NT2/D1 (cell line): ENCODE measurements around the gene FAM110D.

ENCODE experiments used
- DNase-seq: peaks from one replicate; pipeline ENCODE4 v3.0.0-alpha.2; 2011; ENCODE audit warnings: low read depth, low spot score
- H3K27me3 ChIP-seq: 2 replicates; pipeline ENCODE4 v1.6.0; 2011; ENCODE audit warnings: mild to moderate bottlenecking; ENCODE audit not compliant: insufficient read length, insufficient read depth
- H3K36me3 ChIP-seq: 2 replicates; pipeline ENCODE4 v1.6.1; 2011; ENCODE audit warnings: mild to moderate bottlenecking, low read length, mixed read lengths; ENCODE audit not compliant: insufficient read depth, insufficient read length
- H3K4me1 ChIP-seq: 2 replicates; pipeline ENCODE4 v1.5.1; 2011; ENCODE audit not compliant: insufficient read depth, insufficient read length
- H3K4me3 ChIP-seq: 2 replicates; pipeline ENCODE4 v1.5.1; 2011; ENCODE audit warnings: low read depth; ENCODE audit not compliant: insufficient read length
- H3K9ac ChIP-seq: 2 replicates; pipeline ENCODE4 v1.6.0; 2011; ENCODE audit warnings: low read depth; ENCODE audit not compliant: insufficient read length
- H3K9me3 ChIP-seq: 2 replicates; pipeline ENCODE4 v1.5.1; 2011; ENCODE audit warnings: mild to moderate bottlenecking, low read length; ENCODE audit not compliant: insufficient read depth
- SUZ12 ChIP-seq: IDR thresholded peaks from 2 replicates; pipeline ENCODE4 v1.6.1; 2011; ENCODE audit not compliant: insufficient read length, insufficient read depth; ENCODE audit errors: extremely low read depth
- YY1 ChIP-seq: IDR thresholded peaks from 2 replicates; pipeline ENCODE4 v1.6.1; 2011; ENCODE audit not compliant: insufficient read length, insufficient read depth
- ZNF274 ChIP-seq: IDR thresholded peaks from 2 replicates; pipeline ENCODE4 v1.6.1; 2011; ENCODE audit warnings: mild to moderate bottlenecking, low read depth, low read length

The FAM110D gene

GRCh38 chr1:26154750-26155149 lies 4.1 kb upstream of the FAM110D start:
- DNase-seq = peak; percentile 78
- Histone ChIP-seq H3K4me3 (no peak overlapping the region), H3K9ac (no peak overlapping the region)

DNA sequence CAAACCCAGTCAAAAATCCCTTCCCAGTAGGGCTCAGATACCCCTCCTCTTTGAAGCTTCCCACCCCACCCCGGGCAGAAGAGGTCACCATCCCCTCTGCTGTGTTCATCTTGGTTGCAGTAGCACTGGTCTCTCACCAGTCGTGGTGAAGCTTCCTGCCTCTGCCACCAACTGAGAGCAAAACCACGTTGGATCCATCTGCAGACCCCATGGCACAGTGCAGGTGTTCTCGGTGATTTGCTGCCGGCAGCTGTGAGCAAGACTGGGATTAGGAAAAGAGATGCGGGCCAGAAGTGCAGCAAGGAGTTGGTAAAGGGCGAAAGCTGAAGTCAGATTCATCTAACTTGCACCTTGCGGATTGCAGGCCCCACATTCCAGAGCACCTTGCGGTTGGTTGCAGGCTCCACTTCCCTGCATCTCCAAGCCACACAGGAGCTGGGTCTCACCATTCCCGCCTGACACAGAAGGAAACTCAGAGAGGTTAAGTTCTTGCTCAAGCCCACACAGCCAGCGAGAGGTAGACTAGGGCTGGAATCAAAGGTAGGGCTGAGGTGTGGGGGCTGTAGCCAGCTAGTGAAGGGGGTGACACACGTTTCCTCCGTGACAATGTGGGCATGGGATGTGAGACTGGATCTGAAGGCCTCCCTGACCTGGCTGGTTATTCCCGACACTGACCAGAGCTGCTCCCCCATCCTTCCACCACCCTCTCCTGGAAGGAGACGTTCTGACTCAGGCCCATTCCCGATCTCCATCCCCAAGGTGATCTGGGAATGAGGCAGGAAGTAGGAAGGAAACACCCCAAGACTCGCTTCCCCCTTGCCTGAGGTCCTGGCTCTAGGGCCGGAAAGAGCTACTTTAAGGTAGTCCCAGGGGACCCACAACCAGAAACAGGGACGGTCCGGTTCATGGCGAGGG lies 3.3 kb upstream of the FAM110D start:
- peaks cover 92% of the 10 kb centered on the region for H3K27me3 ChIP-seq

More at GRCh38 chr1:26154750-26155149, 4.1 kb upstream of the FAM110D start:
- Histone ChIP-seq H3K9me3 (no peaks in the 10 kb centered on the region), H3K4me1 (peaks cover 37% of the 10 kb centered on the region), H3K36me3 (no peaks in the 10 kb centered on the region), H3K27me3 (peaks cover 92% of the 10 kb centered on the region)
- TF ChIP-seq YY1 = no peak
- no peak for TF ChIP-seq ZNF274
- no peak for TF ChIP-seq SUZ12

DNA sequence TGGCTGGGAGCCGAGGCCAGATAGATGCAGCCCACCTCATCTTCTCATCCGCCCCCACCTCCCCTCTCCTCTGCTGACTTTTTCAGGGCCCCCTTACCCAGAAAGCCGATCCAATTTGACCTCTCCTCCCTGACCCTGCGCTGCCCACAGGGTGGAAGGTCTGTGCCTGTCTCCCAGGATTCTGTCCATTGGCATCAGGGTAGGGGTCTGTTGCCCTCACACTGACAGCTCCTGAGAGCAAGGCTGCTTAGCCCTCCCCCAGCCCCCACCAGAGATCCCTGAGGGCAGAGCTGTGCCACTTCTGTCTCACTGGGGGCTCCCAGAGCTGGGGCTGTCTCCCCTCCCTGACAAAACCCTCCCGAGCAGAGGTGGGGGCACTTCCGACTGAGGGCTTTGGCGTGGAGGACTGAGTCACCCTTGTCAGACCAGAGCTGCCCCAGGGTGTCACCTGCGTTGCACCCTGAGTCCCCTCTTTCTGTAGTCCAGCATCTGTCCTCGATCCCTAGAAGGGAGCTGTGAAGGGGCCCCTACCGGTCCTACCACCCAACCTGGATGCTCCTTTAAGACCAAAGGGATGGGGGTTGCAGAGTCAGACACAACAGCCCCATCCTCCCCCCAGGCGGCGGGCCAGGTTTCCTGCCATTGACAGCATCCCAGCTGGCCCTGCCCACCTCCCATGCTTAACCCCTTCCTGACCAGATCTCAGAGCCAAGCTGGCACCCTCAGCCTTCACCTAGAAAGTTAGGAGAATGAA lies 2.4 kb upstream of the FAM110D start:
- H3K9ac ChIP-seq = peak overlapping the region; percentile 23
- peak overlapping the region; percentile 12 for H3K4me3 ChIP-seq
- H3K36me3 ChIP-seq = no peaks in the 10 kb centered on the region
- H3K4me1 ChIP-seq = peaks cover 47% of the 10 kb centered on the region
- no peak for DNase-seq
- peak; percentile 21 for TF ChIP-seq SUZ12
- TF ChIP-seq YY1 = no peak
- H3K27me3 ChIP-seq = peaks cover 98% of the 10 kb centered on the region
- H3K9me3 ChIP-seq = no peaks in the 10 kb centered on the region

More for the DNA sequence above, 3.3 kb upstream of the FAM110D start:
- peaks cover 40% of the 10 kb centered on the region for H3K4me1 ChIP-seq
- DNase-seq = no peak
- TF ChIP-seq YY1 (no peak), SUZ12 (peak; percentile 52), ZNF274 (no peak)
- H3K36me3 ChIP-seq = no peaks in the 10 kb centered on the region
- H3K9me3 ChIP-seq = no peaks in the 10 kb centered on the region
- no peak overlapping the region for H3K4me3 ChIP-seq
- H3K9ac ChIP-seq = peak overlapping the region; percentile 23

DNA sequence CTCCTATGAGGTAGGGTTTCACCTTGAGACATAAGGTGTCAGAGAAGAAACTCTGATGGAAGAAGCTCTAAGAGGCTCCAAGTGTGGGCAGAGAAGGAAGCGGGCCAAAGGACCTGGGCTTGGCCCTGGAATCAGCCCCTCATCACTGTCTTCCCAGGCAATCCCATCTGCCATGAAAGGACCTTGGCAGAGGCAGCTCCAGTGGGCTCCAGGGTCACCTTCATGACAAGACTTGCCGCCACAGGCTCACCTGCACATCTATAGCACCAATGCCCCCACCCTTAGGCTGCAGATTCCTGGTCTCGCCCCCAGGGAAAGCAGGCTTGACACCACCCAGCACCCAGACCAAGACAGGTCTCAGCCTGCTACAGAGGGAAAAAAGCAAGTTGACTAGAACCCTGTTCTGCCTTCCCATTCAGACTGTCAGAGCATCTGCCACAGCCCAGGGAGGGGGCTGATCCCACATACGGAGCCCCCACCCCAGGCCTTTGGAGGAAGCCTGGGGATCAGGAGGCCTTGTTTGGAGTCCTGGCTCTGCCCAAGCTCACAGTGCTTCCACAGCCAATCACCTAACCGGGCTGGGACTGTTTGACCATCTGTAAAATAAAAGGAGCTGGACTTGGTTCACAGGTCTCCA lies 490 bp upstream of the FAM110D start:
- H3K4me1 ChIP-seq = peaks cover 48% of the 10 kb centered on the region
- peaks cover 98% of the 10 kb centered on the region for H3K27me3 ChIP-seq
- H3K4me3 ChIP-seq = no peak overlapping the region
- no peak for DNase-seq
- TF ChIP-seq ZNF274 = no peak
- TF ChIP-seq SUZ12 = no peak
- no peak for TF ChIP-seq YY1
- H3K9me3 ChIP-seq = no peaks in the 10 kb centered on the region
- peak overlapping the region; percentile 27 for H3K9ac ChIP-seq
- no peaks in the 10 kb centered on the region for H3K36me3 ChIP-seq

- Histone ChIP-seq H3K9me3 (no peaks in the 10 kb centered on the region), H3K4me1 (peaks cover 54% of the 10 kb centered on the region), H3K4me3 (no peak overlapping the region), H3K27me3 (peaks cover 92% of the 10 kb centered on the region), H3K9ac (peak overlapping the region; percentile 27), H3K36me3 (no peaks in the 10 kb centered on the region)
- DNase-seq = no peak
- TF ChIP-seq ZNF274 (no peak), YY1 (no peak), SUZ12 (no peak)
Measured at GRCh38 chr1:26159743-26160039, 812 bp downstream of the FAM110D start.

DNA sequence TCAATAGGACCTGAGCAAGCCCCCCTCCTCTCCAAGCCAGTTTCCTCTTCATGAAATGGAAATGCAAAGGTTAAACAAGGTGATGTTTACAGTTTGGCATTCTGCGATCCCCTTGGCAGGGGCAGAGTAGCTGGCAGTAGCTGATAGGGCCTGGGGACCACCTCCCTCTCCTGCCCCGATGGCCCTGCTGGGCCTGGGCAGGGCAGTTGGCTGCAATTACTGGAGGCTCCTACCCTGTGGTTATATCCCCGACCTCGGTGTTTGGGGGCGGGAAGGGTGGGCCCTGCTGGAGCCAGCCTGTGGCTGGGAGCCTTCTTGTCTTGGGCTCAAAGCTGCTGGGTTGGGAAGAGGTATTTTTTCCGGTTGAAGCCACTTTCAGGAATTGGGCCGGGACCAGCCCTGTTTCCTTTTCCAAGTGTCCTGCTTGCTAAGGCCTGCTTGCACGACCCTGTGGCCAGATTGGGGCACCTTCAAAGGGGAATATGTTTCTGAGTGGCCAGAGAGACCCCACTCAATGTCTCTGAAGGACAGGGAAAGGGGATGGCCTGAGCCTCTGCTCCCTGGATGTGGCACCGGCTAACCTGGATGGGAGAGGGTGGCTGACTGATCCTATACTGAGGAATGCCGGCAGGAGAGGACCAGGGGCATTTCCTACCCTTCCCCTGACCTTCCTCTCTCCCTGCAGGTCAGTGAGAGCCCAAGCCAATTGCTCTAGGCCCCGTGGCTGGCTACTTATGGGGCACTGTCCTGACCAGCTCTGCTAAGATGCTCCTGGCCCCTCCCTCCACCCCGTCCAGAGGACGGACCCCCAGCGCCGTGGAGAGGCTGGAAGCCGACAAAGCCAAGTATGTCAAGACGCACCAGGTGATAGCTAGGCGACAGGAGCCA lies 1.9 kb downstream of the FAM110D start:
- no peaks in the 10 kb centered on the region for H3K9me3 ChIP-seq
- DNase-seq = no peak
- H3K9ac ChIP-seq = peak overlapping the region; percentile 82

More for the DNA sequence above, 1.9 kb downstream of the FAM110D start:
- H3K27me3 ChIP-seq = peaks cover 83% of the 10 kb centered on the region
- peaks cover 50% of the 10 kb centered on the region for H3K4me1 ChIP-seq
- TF ChIP-seq SUZ12 = peak; percentile 13
- no peak for TF ChIP-seq ZNF274
- no peaks in the 10 kb centered on the region for H3K36me3 ChIP-seq
- H3K4me3 ChIP-seq = peak overlapping the region; percentile 41
